Karpas-422 (cell line): ENCODE results near the gene LENEP. TPM values are rescaled to one million over a fixed set of nuclear protein-coding genes. Genes with fewer than 3 reads are reported as not detected.

Experiments
- DNase-seq: peaks from one replicate; pipeline ENCODE4 v3.0.0-alpha.2; 2015
- H2AFZ ChIP-seq: fragments of 200-600 bp; sonication (generic); 2 replicates; pipeline ENCODE4 v1.6.1; 2014; ENCODE audit warnings: antibody characterized with exemption, low read length, mixed read lengths
- H3K27ac ChIP-seq: fragments of 200-600 bp; sonication (generic); 2 replicates; pipeline ENCODE4 v1.5.1; 2014; ENCODE audit warnings: mild to moderate bottlenecking, low read length, moderate library complexity
- H3K27me3 ChIP-seq: fragments of 200-600 bp; sonication (generic); 2 replicates; pipeline ENCODE4 v1.6.1; 2014; ENCODE audit warnings: low read length, mixed read lengths
- H3K36me3 ChIP-seq: fragments of 200-600 bp; sonication (generic); 2 replicates; pipeline ENCODE4 v1.6.1; 2014; ENCODE audit warnings: low read length, mixed read lengths; ENCODE audit not compliant: insufficient read depth
- H3K4me1 ChIP-seq: fragments of 200-600 bp; sonication (generic); 2 replicates; pipeline ENCODE4 v1.6.1; 2014; ENCODE audit warnings: mild to moderate bottlenecking, low read length, mixed read lengths
- H3K4me2 ChIP-seq: fragments of 200-600 bp; sonication (generic); 2 replicates; pipeline ENCODE4 v1.6.1; 2014; ENCODE audit warnings: low read length, low read depth, mild to moderate bottlenecking; ENCODE audit not compliant: poor library complexity, severe bottlenecking
- H3K4me3 ChIP-seq: fragments of 200-600 bp; sonication (generic); 2 replicates; pipeline ENCODE4 v1.5.1; 2014; ENCODE audit warnings: mild to moderate bottlenecking, antibody characterized with exemption, low read length, mixed read lengths
- H3K79me2 ChIP-seq: fragments of 200-600 bp; sonication (generic); 2 replicates; pipeline ENCODE4 v1.6.1; 2014; ENCODE audit warnings: mild to moderate bottlenecking, low read length, mixed read lengths
- H3K9ac ChIP-seq: fragments of 200-600 bp; sonication (generic); 2 replicates; pipeline ENCODE4 v1.6.0; 2014; ENCODE audit warnings: low read length
- H3K9me2 ChIP-seq: fragments of 200-600 bp; sonication (generic), shearing (Covaris generic); replicated peaks from 2 replicates; pipeline ENCODE4 v1.6.0; 2014; ENCODE audit warnings: mild to moderate bottlenecking, low read length, moderate library complexity; ENCODE audit not compliant: insufficient read depth
- H3K9me3 ChIP-seq: fragments of 300-700, 200-600 bp; sonication (generic); 2 replicates; pipeline ENCODE4 v1.6.1; 2014; ENCODE audit warnings: low read length, mixed read lengths
- H4K20me1 ChIP-seq: fragments of 200-600 bp; sonication (generic); 2 replicates; pipeline ENCODE4 v1.6.1; 2014; ENCODE audit warnings: mild to moderate bottlenecking, antibody characterized with exemption, low read length, low read depth; ENCODE audit not compliant: insufficient read depth
- total RNA-seq: library from RNA; depleted of rRNA; stranded (reverse); fragments of >200 nt; shearing (Covaris generic); gene quantifications from 2 replicates; pipeline ENCODE4 v1.2.3, GENCODE V29; 2014; ENCODE audit warnings: low replicate concordance

Gene LENEP
- total RNA-seq, 1 experiment from 2014 or later = 2.6 TPM

- Histone ChIP-seq H3K9ac (peak overlapping the region; percentile 67), H3K4me3 (peak overlapping the region; percentile 59), H3K27me3 (no peaks in the 10 kb centered on the region), H4K20me1 (no peaks in the 10 kb centered on the region; the same call in 1 of the 2 replicates), H3K9me2 (no peaks in the 10 kb centered on the region), H3K4me2 (peak overlapping the region; percentile 69), H3K27ac (peak overlapping the region; percentile 87), H3K36me3 (0 out of 2 replicates have a peak, but pooled peaks cover 3% of the 10 kb centered on the region), H3K4me1 (peaks cover 46% of the 10 kb centered on the region), H3K79me2 (no peaks in the 10 kb centered on the region), H2AFZ (no peak overlapping the region), H3K9me3 (no peaks in the 10 kb centered on the region)
- peak; percentile 93 for DNase-seq
Observed at GRCh38 chr1:155017041-155017945, 23.9 kb downstream of the LENEP start.

GRCh38 chr1:155017946-155018316 is 24.5 kb downstream of the LENEP start:
- Histone ChIP-seq H3K4me1 (peaks cover 40% of the 10 kb centered on the region), H3K4me2 (peak overlapping the region; percentile 69), H3K27me3 (no peaks in the 10 kb centered on the region), H3K36me3 (0 out of 2 replicates have a peak, but pooled peaks cover 3% of the 10 kb centered on the region), H3K9me3 (no peaks in the 10 kb centered on the region), H2AFZ (no peak overlapping the region), H4K20me1 (no peaks in the 10 kb centered on the region; the same call in 1 of the 2 replicates), H3K27ac (peak overlapping the region; percentile 87), H3K9ac (peak overlapping the region; percentile 67), H3K9me2 (no peaks in the 10 kb centered on the region), H3K79me2 (no peaks in the 10 kb centered on the region), H3K4me3 (peak overlapping the region; percentile 59)
- peak; percentile 68 for DNase-seq

GRCh38 chr1:155018617-155019348 is 25.4 kb downstream of the LENEP start:
- Histone ChIP-seq H3K79me2 (no peaks in the 10 kb centered on the region), H3K9me3 (no peaks in the 10 kb centered on the region), H3K27me3 (no peaks in the 10 kb centered on the region), H4K20me1 (no peaks in the 10 kb centered on the region; the same call in 1 of the 2 replicates), H3K4me1 (peaks cover 31% of the 10 kb centered on the region), H3K9me2 (no peaks in the 10 kb centered on the region), H3K4me2 (no peak overlapping the region), H3K36me3 (0 out of 2 replicates have a peak, but pooled peaks cover 3% of the 10 kb centered on the region), H3K9ac (no peak overlapping the region), H3K4me3 (no peak overlapping the region), H3K27ac (no peak overlapping the region), H2AFZ (no peak overlapping the region)
- DNase-seq = no peak

- Histone ChIP-seq H3K36me3 (0 out of 2 replicates have a peak, but pooled peaks cover 3% of the 10 kb centered on the region), H3K27me3 (no peaks in the 10 kb centered on the region), H3K9ac (no peak overlapping the region), H3K27ac (no peak overlapping the region), H3K9me3 (no peaks in the 10 kb centered on the region), H2AFZ (no peak overlapping the region), H3K4me2 (no peak overlapping the region), H3K79me2 (no peaks in the 10 kb centered on the region), H3K4me1 (peaks cover 29% of the 10 kb centered on the region), H3K4me3 (no peak overlapping the region), H4K20me1 (no peaks in the 10 kb centered on the region; the same call in 1 of the 2 replicates), H3K9me2 (no peaks in the 10 kb centered on the region)
- DNase-seq = no peak
Observed at GRCh38 chr1:155019377-155020245, 26.2 kb downstream of the LENEP start.

- no peak overlapping the region for H3K9ac ChIP-seq
- no peak overlapping the region for H2AFZ ChIP-seq
- no peak overlapping the region for H3K4me3 ChIP-seq
- peaks cover 11% of the 10 kb centered on the region for H3K4me1 ChIP-seq
- DNase-seq = no peak
- H4K20me1 ChIP-seq = no peaks in the 10 kb centered on the region; the same call in 1 of the 2 replicates
- no peaks in the 10 kb centered on the region for H3K9me3 ChIP-seq
- no peaks in the 10 kb centered on the region for H3K27me3 ChIP-seq
- 0 out of 2 replicates have a peak, but pooled peaks cover 3% of the 10 kb centered on the region for H3K36me3 ChIP-seq
- no peak overlapping the region for H3K4me2 ChIP-seq
- H3K79me2 ChIP-seq = no peaks in the 10 kb centered on the region
- no peak overlapping the region for H3K27ac ChIP-seq
- H3K9me2 ChIP-seq = no peaks in the 10 kb centered on the region
Observed at GRCh38 chr1:155022136-155022926, 28.9 kb downstream of the LENEP start.

- no peak for DNase-seq
- Histone ChIP-seq H3K9ac (no peak overlapping the region), H3K9me3 (no peaks in the 10 kb centered on the region), H3K4me2 (no peak overlapping the region), H3K4me3 (no peak overlapping the region), H3K9me2 (no peaks in the 10 kb centered on the region), H3K4me1 (peaks cover 6% of the 10 kb centered on the region), H3K79me2 (no peaks in the 10 kb centered on the region), H3K36me3 (0 out of 2 replicates have a peak, but pooled peaks cover 3% of the 10 kb centered on the region), H4K20me1 (no peaks in the 10 kb centered on the region; the same call in 1 of the 2 replicates), H3K27ac (no peak overlapping the region), H3K27me3 (no peaks in the 10 kb centered on the region), H2AFZ (no peak overlapping the region)
Observed at GRCh38 chr1:155022927-155023236, 29.5 kb downstream of the LENEP start.

GRCh38 chr1:155023627-155024026 is 30.2 kb downstream of the LENEP start:
- Histone ChIP-seq H3K79me2 (no peaks in the 10 kb centered on the region), H3K27ac (no peak overlapping the region), H3K4me1 (no peaks in the 10 kb centered on the region; the same call in 1 of the 2 replicates), H3K9ac (no peak overlapping the region), H4K20me1 (no peaks in the 10 kb centered on the region; the same call in 1 of the 2 replicates), H2AFZ (no peak overlapping the region), H3K27me3 (no peaks in the 10 kb centered on the region), H3K36me3 (0 out of 2 replicates have a peak, but pooled peaks cover 3% of the 10 kb centered on the region), H3K9me2 (no peaks in the 10 kb centered on the region), H3K4me2 (no peak overlapping the region), H3K4me3 (no peak overlapping the region), H3K9me3 (no peaks in the 10 kb centered on the region)
- no peak for DNase-seq
